Esophagus muscularis mucosa (tissue), 4 donors: Measurements from ENCODE around the gene VNN1. TPM values are rescaled to one million over a fixed set of nuclear protein-coding genes. Genes with fewer than 3 reads are reported as not detected.
"Not testable (repeated sequence)": the region's sequence is repeated elsewhere in the genome, so short reads cannot be mapped to it uniquely, and the experiment has no call there.

Source experiments
- DNase-seq: peaks from one replicate; pipeline ENCODE4 v3.0.0-alpha.2; 2017; ENCODE audit errors: extremely low spot score
- H3K27ac ChIP-seq, 4 donors: fragments of 200-600 bp; sonication (generic); replicated peaks in 1 of 4; 1 replicate in 3 of 4; 2 replicates in 1 of 4; pipeline ENCODE4 v1.5.1; 2016 to 2019; ENCODE audit warnings: mild to moderate bottlenecking in 1 of 4
- H3K27me3 ChIP-seq, 4 donors: fragments of 200-600 bp; sonication (generic); one replicate each; pipeline versions ENCODE4 v1.5.1 to v1.6.0; 2016 to 2019
- H3K36me3 ChIP-seq, 4 donors: fragments of 200-600 bp; sonication (generic); one replicate each; pipeline ENCODE4 v1.5.1; 2016 to 2019
- H3K4me1 ChIP-seq, 4 donors: fragments of 200-600 bp; sonication (generic); one replicate each; pipeline ENCODE4 v1.5.1; 2016 to 2019
- H3K4me3 ChIP-seq, 4 donors: fragments of 200-600 bp; sonication (generic); 1 replicate in 2 of 4; 2 replicates in 2 of 4; pipeline ENCODE4 v1.5.1; 2016 to 2019; ENCODE audit warnings: mild to moderate bottlenecking in 4 of 4, moderate library complexity in 1 of 4
- H3K9me3 ChIP-seq, 4 donors: fragments of 200-600 bp; sonication (generic); 1 replicate in 3 of 4; 2 replicates in 1 of 4; pipeline ENCODE4 v1.5.1; 2016 to 2019
- EP300 ChIP-seq: sonication (generic); formaldehyde crosslinking; IDR thresholded peaks from one replicate; pipeline ENCODE4 v1.6.1; 2017; ENCODE audit warnings: antibody characterized with exemption
- POLR2A ChIP-seq: fragments of 450-650 bp; IDR thresholded peaks from one replicate; pipeline ENCODE4 v1.6.1; 2017; ENCODE audit warnings: antibody characterized with exemption, moderate library complexity, mild to moderate bottlenecking, low read depth
- POLR2AphosphoS5 ChIP-seq, 2 donors: sonication (generic); formaldehyde crosslinking; IDR thresholded peaks; one replicate each; pipeline ENCODE4 v1.6.1; 2017; ENCODE audit warnings: antibody characterized with exemption in 2 of 2
- WGBS: methylation state at CpG from one replicate; pipeline ENCODE4 v1.1.5; 2018; 5-methylcytosine and 5-hydroxymethylcytosine counted together
- intact Hi-C: fragments of 100-400 bp; cut with DNase I; formaldehyde crosslinking; loops from one replicate; pipeline ENCODE4 v1.15.1; 2023
- total RNA-seq, 4 donors: library from RNA; depleted of rRNA; stranded (reverse); fragments of >200 nt; gene quantifications; one replicate each; pipeline versions ENCODE4 v1.1.0 to v1.2.1, GENCODE V29; 2016
- TF ChIP-seq, protein P1 (sequence below), 3 experiments: fragments of 200-600 bp in 2 of 3; fragments of 450-650 bp in 1 of 3; sonication (generic) in 2 of 3; IDR thresholded peaks; one replicate each; pipeline ENCODE4 v1.5.1; 2017 to 2019; ENCODE audit warnings: antibody characterized with exemption in 3 of 3, mild to moderate bottlenecking in 2 of 3, moderate library complexity in 1 of 3

The VNN1 gene
- total RNA-seq, 4 donors from 2014 or later = 0.57 to 2.7 (median 1.3) TPM

DNA sequence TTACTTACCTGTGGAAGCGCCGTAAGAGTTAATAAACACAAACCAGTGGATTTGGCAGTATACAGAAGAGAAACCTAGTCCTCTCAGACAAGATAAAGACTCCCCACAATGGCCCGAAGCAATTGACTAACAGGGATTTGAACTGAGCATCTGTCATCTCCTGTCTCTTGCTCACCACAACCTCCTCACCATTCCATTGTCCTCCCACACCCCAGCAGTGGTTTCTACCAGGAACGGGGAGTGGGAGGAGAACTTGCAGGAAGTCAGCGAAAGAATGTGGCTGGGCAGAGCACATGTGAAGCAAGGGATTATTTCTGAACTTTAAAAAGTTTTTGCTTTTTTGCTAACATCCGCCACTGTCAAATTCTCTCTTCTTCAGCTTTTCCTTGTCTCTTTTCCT lies 30.3 kb downstream of the VNN1 start:
- H3K27me3 ChIP-seq = no peaks in the 10 kb centered on the region

DNA sequence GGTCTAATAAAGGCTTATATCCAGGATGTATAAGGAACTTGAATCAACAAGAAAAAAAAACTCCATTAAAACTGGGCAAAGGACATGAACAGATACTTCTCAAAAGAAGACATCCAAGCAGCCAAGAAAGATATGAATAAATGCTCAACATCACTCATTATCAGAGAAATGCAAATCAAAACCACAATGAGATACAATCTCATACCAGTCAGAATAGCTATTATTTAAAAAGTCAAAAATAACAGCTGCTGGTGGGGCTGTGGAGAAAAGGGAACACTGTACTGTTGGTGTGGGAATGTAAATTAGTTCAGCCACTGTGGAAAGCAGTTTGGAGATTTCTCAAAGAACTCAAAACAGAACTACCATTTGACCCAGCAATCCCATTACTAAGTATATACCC lies 34.8 kb downstream of the VNN1 start:
- not testable (repeated sequence) for H3K4me3 ChIP-seq, H3K27me3 ChIP-seq, H3K36me3 ChIP-seq, H3K9me3 ChIP-seq, H3K4me1 ChIP-seq, DNase-seq, H3K27ac ChIP-seq
- intact Hi-C loops = loop anchor here (10.0 kb wide), 1 partner anchor 86 kb away; no protein-coding TSS in a partner anchor

More for the DNA sequence above, 30.3 kb downstream of the VNN1 start:
- Histone ChIP-seq H3K4me1 (no peaks in the 10 kb centered on the region), H3K9me3 (no peaks in the 10 kb centered on the region), H3K4me3 (no peak overlapping the region), H3K27ac (no peak overlapping the region), H3K36me3 (no peaks in the 10 kb centered on the region)
- WGBS = 62% methylated on average over 6 of the region's 6 CpGs
- intact Hi-C loops = no loop called here
- no peak for DNase-seq
- TF ChIP-seq POLR2AphosphoS5 (IDR thresholded peaks at IDR 0.05) = no peak
- TF ChIP-seq, protein P1, sequence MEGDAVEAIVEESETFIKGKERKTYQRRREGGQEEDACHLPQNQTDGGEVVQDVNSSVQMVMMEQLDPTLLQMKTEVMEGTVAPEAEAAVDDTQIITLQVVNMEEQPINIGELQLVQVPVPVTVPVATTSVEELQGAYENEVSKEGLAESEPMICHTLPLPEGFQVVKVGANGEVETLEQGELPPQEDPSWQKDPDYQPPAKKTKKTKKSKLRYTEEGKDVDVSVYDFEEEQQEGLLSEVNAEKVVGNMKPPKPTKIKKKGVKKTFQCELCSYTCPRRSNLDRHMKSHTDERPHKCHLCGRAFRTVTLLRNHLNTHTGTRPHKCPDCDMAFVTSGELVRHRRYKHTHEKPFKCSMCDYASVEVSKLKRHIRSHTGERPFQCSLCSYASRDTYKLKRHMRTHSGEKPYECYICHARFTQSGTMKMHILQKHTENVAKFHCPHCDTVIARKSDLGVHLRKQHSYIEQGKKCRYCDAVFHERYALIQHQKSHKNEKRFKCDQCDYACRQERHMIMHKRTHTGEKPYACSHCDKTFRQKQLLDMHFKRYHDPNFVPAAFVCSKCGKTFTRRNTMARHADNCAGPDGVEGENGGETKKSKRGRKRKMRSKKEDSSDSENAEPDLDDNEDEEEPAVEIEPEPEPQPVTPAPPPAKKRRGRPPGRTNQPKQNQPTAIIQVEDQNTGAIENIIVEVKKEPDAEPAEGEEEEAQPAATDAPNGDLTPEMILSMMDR (IDR thresholded peaks at IDR 0.05) = no peak
- no peak for TF ChIP-seq EP300
- no peak for TF ChIP-seq POLR2A

DNA sequence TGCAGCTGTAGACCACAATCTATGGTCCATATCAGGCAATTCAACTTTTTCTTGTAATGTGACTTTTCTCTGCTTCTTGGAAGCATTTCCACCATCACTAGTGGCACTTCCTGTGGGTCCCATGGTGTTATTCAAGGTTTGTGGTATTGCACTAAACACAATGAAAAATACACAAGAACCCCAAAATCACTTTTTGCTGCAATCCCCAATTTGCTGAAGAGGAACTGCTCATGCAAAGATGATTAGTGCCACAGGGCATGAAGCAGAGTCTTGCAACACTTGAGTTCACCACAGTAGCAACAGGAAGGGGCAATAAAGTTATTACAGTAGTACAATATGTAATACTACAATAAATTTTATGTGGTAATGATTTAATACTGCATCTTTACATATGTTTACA lies 38.1 kb downstream of the VNN1 start:
- Histone ChIP-seq H3K27me3 (no peaks in the 10 kb centered on the region), H3K4me3 (no peak overlapping the region), H3K27ac (no peak overlapping the region), H3K9me3 (no peaks in the 10 kb centered on the region), H3K4me1 (no peaks in the 10 kb centered on the region), H3K36me3 (no peaks in the 10 kb centered on the region)
- no peak for DNase-seq
- intact Hi-C loops = loop anchor here (10.0 kb wide), 1 partner anchor 89 kb away; no protein-coding TSS in a partner anchor
- TF ChIP-seq, protein P1 (IDR thresholded peaks at IDR 0.05) = no peak

DNA sequence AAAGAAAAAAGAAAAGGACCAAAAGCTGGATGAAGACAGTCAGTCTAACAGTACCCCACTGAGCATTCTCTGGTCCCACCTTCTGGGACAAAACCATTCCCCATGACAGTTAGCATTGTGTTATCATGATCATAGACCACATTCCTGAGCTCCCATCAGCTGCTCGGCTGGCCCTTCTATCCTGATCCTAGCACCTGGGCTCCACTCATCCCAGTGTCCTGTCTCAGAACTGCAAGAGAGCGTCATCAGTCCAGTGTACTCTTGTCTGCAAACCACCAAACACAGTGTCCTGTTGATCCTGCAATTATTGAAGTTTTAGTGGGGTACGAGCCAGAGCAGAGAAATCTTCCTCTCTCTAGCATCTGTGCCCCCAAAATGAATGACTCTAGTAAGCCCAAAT lies 38.9 kb downstream of the VNN1 start:
- TF ChIP-seq POLR2A = no peak
- no peak for TF ChIP-seq POLR2AphosphoS5 (IDR thresholded peaks at IDR 0.05)
- TF ChIP-seq, protein P1 (IDR thresholded peaks at IDR 0.05) = no peak
- TF ChIP-seq EP300 = no peak
- intact Hi-C loops = loop anchor here (10.0 kb wide), 1 partner anchor 90 kb away; no protein-coding TSS in a partner anchor

DNA sequence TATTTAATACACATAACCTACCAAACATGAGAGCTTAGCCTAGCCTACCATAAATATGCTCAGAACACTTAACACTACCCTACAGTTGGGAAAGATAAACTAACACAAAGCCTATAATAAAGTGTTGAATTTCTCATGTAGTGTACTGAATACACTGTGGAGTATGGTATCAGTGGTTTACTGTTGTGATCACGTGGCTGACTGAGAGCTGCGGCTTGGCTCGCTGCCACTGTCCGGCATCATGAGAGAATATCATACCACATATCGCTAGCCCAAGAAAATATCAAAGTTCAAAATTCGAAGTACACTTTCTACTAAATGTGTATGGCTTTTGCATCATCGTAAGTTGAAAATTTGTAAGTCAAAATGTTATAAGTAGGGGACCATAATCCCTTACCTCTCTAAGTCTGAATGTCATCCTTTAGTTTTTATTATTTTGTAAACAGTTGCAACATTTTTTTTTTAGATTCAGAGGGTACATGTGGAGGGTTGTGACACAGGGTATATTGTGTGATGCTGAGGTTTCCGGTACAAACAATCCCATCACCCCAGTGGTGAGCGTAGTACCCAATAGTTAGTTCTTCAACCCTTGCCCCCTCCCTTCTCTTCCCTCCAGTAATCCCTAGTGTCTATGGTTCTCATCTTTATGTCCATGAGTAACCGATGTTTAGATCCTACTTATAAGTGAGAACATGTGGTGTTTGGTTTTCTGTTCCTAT lies 40.3 kb downstream of the VNN1 start:
- Histone ChIP-seq H3K4me1 (peaks cover 0 to 3% (median 0%) of the 10 kb centered on the region in 4 donors), H3K4me3 (no peak overlapping the region), H3K27ac (no peak overlapping the region), H3K36me3 (no peaks in the 10 kb centered on the region), H3K27me3 (no peaks in the 10 kb centered on the region), H3K9me3 (no peaks in the 10 kb centered on the region)
- 84% methylated on average over 10 of the region's 10 CpGs for WGBS
- TF ChIP-seq EP300 (no peak), POLR2A (no peak), POLR2AphosphoS5 (IDR thresholded peaks at IDR 0.05) (no peak)
- TF ChIP-seq, protein P1 (IDR thresholded peaks at IDR 0.05) = no peak
- intact Hi-C loops = loop anchor here (10.0 kb wide), 1 partner anchor 91 kb away; no protein-coding TSS in a partner anchor
- no peak for DNase-seq

More for the DNA sequence above, 38.9 kb downstream of the VNN1 start:
- H3K4me3 ChIP-seq = no peak overlapping the region
- H3K36me3 ChIP-seq = no peaks in the 10 kb centered on the region
- no peaks in the 10 kb centered on the region for H3K27me3 ChIP-seq
- WGBS = 50% methylated on average over 2 of the region's 3 CpGs
- DNase-seq = no peak
- H3K9me3 ChIP-seq = no peaks in the 10 kb centered on the region
- H3K27ac ChIP-seq = no peak overlapping the region
- H3K4me1 ChIP-seq = no peaks in the 10 kb centered on the region
